IMR-90 (cell line): ENCODE results near the gene PTN. TPM values are rescaled to one million over a fixed set of nuclear protein-coding genes. Genes with fewer than 3 reads are reported as not detected.

Source experiments
- ATAC-seq: fragments of 200-7000 bp; cut with Tn5 transposase; 2 replicates; pipeline ENCODE4 v1.9.1; 2020; ENCODE audit warnings: low read depth, mild to moderate bottlenecking, moderate library complexity
- BruUV-seq: library from RNA; stranded (reverse); fragments of 400-500 nt; replicated peaks from 2 replicates; lab custom pipeline; 2021; lab: Mats Ljungman, UMichigan
- CTCF ChIA-PET: fragments of 300-600 bp; formaldehyde crosslinking; extraction: SDS; loops from one replicate; lab custom pipeline; 2021; ENCODE audit warnings: antibody characterized with exemption; lab: Yijun Ruan, JAX
- POLR2A ChIA-PET: fragments of 300-600 bp; sonication (Branson Sonifier 250); formaldehyde crosslinking; loops from one replicate; lab custom pipeline; 2022; ENCODE audit warnings: antibody characterized with exemption; ENCODE audit not compliant: unreplicated experiment; lab: Charles Lee
- DNase-seq: peaks from one replicate; pipeline ENCODE4 v3.0.0; 2013
- H2AFZ ChIP-seq: replicated peaks from 2 replicates; pipeline ENCODE3; 2013; ENCODE audit warnings: low read length, mild to moderate bottlenecking; ENCODE audit not compliant: poor library complexity
- H2AK5ac ChIP-seq: 2 replicates; pipeline ENCODE4 v1.6.1; 2013; ENCODE audit warnings: low read depth, low read length, inconsistent platforms
- H2AK9ac ChIP-seq: replicated peaks from 2 replicates; pipeline ENCODE3; 2013; ENCODE audit warnings: mild to moderate bottlenecking, low read depth, low read length, moderate library complexity; ENCODE audit not compliant: poor library complexity
- H2BK120ac ChIP-seq: 2 replicates; pipeline ENCODE4 v1.6.1; 2013; ENCODE audit warnings: low read depth, low read length, inconsistent platforms
- H2BK15ac ChIP-seq: 3 replicates; pipeline ENCODE4 v1.6.1; 2013; ENCODE audit warnings: low read depth, low read length, inconsistent platforms
- H2BK20ac ChIP-seq: 2 replicates; pipeline ENCODE4 v1.6.1; 2013; ENCODE audit warnings: low read depth, mild to moderate bottlenecking, inconsistent platforms, low read length, moderate library complexity
- H2BK5ac ChIP-seq: 2 replicates; pipeline ENCODE4 v1.6.1; 2013; ENCODE audit warnings: mild to moderate bottlenecking, low read depth, low read length, inconsistent platforms; ENCODE audit not compliant: poor library complexity, severe bottlenecking
- H3K14ac ChIP-seq: replicated peaks from 2 replicates; pipeline ENCODE4 v1.6.1; 2013; ENCODE audit warnings: low read depth, low read length, inconsistent platforms
- H3K18ac ChIP-seq: 2 replicates; pipeline ENCODE4 v1.6.1; 2013; ENCODE audit warnings: low read depth, low read length, control low read depth
- H3K23ac ChIP-seq: 2 replicates; pipeline ENCODE4 v1.6.1; 2013; ENCODE audit warnings: low read depth, low read length, inconsistent platforms
- H3K27ac ChIP-seq: 2 replicates; pipeline ENCODE4 v1.5.1; 2013; ENCODE audit warnings: mild to moderate bottlenecking, control low read depth, low read length; ENCODE audit not compliant: insufficient read depth
- H3K27me3 ChIP-seq: 2 replicates; pipeline ENCODE4 v1.6.1; 2013; ENCODE audit warnings: low read length; ENCODE audit not compliant: control insufficient read depth, insufficient read depth
- H3K36me3 ChIP-seq: 2 replicates; pipeline ENCODE4 v1.6.1; 2013; ENCODE audit warnings: low read length, mixed read lengths; ENCODE audit not compliant: control insufficient read depth, insufficient read depth
- H3K4ac ChIP-seq: 2 replicates; pipeline ENCODE4 v1.6.1; 2013; ENCODE audit warnings: low read depth, low read length, inconsistent platforms
- H3K4me1 ChIP-seq: 2 replicates; pipeline ENCODE4 v1.6.1; 2013; ENCODE audit warnings: low read length, mixed read lengths; ENCODE audit not compliant: control insufficient read depth, insufficient read depth
- H3K4me2 ChIP-seq: 2 replicates; pipeline ENCODE4 v1.6.1; 2013; ENCODE audit warnings: low read depth, mild to moderate bottlenecking, control low read depth, low read length, moderate library complexity
- H3K4me3 ChIP-seq: 2 replicates; pipeline ENCODE4 v1.5.1; 2013; ENCODE audit warnings: low read depth, mild to moderate bottlenecking, control low read depth, low read length, moderate library complexity; ENCODE audit not compliant: insufficient read depth
- H3K56ac ChIP-seq: 2 replicates; pipeline ENCODE4 v1.6.1; 2013; ENCODE audit warnings: low read length, inconsistent platforms; ENCODE audit not compliant: insufficient read depth; ENCODE audit errors: extremely low read depth
- H3K79me1 ChIP-seq, 2 experiments: 2 replicates each; pipeline ENCODE4 v1.6.1; 2013; ENCODE audit warnings: low read length in 2 of 2, inconsistent platforms in 1 of 2, low read depth in 1 of 2
- H3K9ac ChIP-seq: 2 replicates; pipeline ENCODE4 v1.6.1; 2013; ENCODE audit warnings: low read depth, low read length, control low read depth
- H3K9me1 ChIP-seq: 2 replicates; pipeline ENCODE4 v1.6.1; 2013; ENCODE audit warnings: low read length, inconsistent platforms; ENCODE audit not compliant: insufficient read depth
- H3K9me3 ChIP-seq: 2 replicates; pipeline ENCODE4 v1.6.1; 2013; ENCODE audit warnings: low read length; ENCODE audit not compliant: control insufficient read depth, insufficient read depth
- H4K20me1 ChIP-seq: 2 replicates; pipeline ENCODE4 v1.6.1; 2013; ENCODE audit warnings: low read length, inconsistent platforms; ENCODE audit not compliant: insufficient read depth
- H4K5ac ChIP-seq: 2 replicates; pipeline ENCODE4 v1.6.1; 2013; ENCODE audit warnings: mild to moderate bottlenecking, low read depth, low read length, control low read depth
- H4K8ac ChIP-seq, 2 experiments: 2 replicates each; pipeline ENCODE4 v1.6.1; 2013; ENCODE audit warnings: low read depth in 2 of 2, low read length in 2 of 2, control low read depth in 1 of 2, inconsistent platforms in 1 of 2
- H4K91ac ChIP-seq: 2 replicates; pipeline ENCODE4 v1.6.1; 2013; ENCODE audit warnings: low read depth, low read length, inconsistent platforms; ENCODE audit not compliant: insufficient read depth
- ELK1 ChIP-seq: fragments of 150-350 bp; IDR thresholded peaks from 2 replicates; pipeline ENCODE4 v1.6.1; 2016; ENCODE audit warnings: low read depth, mild to moderate bottlenecking, low read length, moderate library complexity, borderline replicate concordance
- FOS ChIP-seq: fragments of 150-350 bp; IDR thresholded peaks from 2 replicates; pipeline ENCODE4 v1.6.1; 2016; ENCODE audit warnings: low read depth, low read length
- MAFK ChIP-seq: IDR thresholded peaks from 2 replicates; pipeline ENCODE4 v1.6.1; 2012; ENCODE audit warnings: low read depth, low read length, improper control_type of control experiment
- MAZ ChIP-seq: IDR thresholded peaks from 2 replicates; pipeline ENCODE4 v1.6.1; 2012; ENCODE audit warnings: low read depth, mild to moderate bottlenecking, low read length, improper control_type of control experiment, moderate library complexity, borderline replicate concordance
- POLR2A ChIP-seq: IDR thresholded peaks from 2 replicates; pipeline ENCODE4 v1.6.1; 2012; ENCODE audit warnings: mild to moderate bottlenecking, low read depth, low read length
- RCOR1 ChIP-seq: IDR thresholded peaks from 2 replicates; pipeline ENCODE4 v1.6.1; 2012; ENCODE audit warnings: mild to moderate bottlenecking, low read length, improper control_type of control experiment; ENCODE audit not compliant: insufficient replicate concordance
- RFX5 ChIP-seq: IDR thresholded peaks from 2 replicates; pipeline ENCODE4 v1.8.0; 2012; ENCODE audit warnings: low read depth, mild to moderate bottlenecking, low read length, moderate library complexity
- SMC3 ChIP-seq: fragments of 150-350 bp; IDR thresholded peaks from 2 replicates; pipeline ENCODE4 v1.6.1; 2016; ENCODE audit warnings: low read depth, mild to moderate bottlenecking, antibody characterized with exemption, low read length, moderate library complexity
- USF2 ChIP-seq: fragments of 150-350 bp; IDR thresholded peaks from 2 replicates; pipeline ENCODE4 v1.6.1; 2017; ENCODE audit warnings: mild to moderate bottlenecking, antibody characterized with exemption, low read length, low read depth
- WGBS, 2 experiments: methylation state at CpG; one replicate each; pipeline versions ENCODE4 v1.1.5 to v1.1.7; 2013; ENCODE audit warnings: missing lambda C conversion rate in 2 of 2; ENCODE audit not compliant: insufficient read length in 1 of 2; ENCODE audit errors: extremely low coverage in 2 of 2; 5-methylcytosine and 5-hydroxymethylcytosine counted together
- dilution Hi-C: fragments of 300-500 bp; cut with HindIII; formaldehyde crosslinking; loops from one replicate; pipeline ENCODE4 v1.14.3; 2018; ENCODE audit warnings: low sequenced_read_pairs; ENCODE audit not compliant: unreplicated experiment
- in situ Hi-C: fragments of 300-500 bp; cut with MboI; formaldehyde crosslinking; loops from 3 replicates; pipeline ENCODE4 v1.14.3; 2019; ENCODE audit warnings: low sequenced_read_pairs, inconsistent platforms, mixed read lengths
- intact Hi-C: fragments of 100-400 bp; cut with micrococcal nuclease; formaldehyde crosslinking; loops from 2 replicates; pipeline ENCODE4 v1.10.0; 2022
- polyA plus RNA-seq, 3 experiments: library from polyadenylated mRNA; depleted of rRNA; stranded (reverse); fragments of >200 nt; gene quantifications; 2 replicates each; pipeline ENCODE4 v1.2.3, GENCODE V29; 2012; ENCODE audit warnings: low replicate concordance in 1 of 3
- total RNA-seq: library from RNA; depleted of rRNA; stranded (reverse); fragments of >200 nt; gene quantifications from 2 replicates; pipeline ENCODE4 v1.2.3, GENCODE V29; 2012

PTN gene
- total and polyA plus RNA-seq, 2 of the 4 experiments (the other 2 are of a cell fraction) = 61.7 to 186 TPM

- Histone ChIP-seq H3K4me1 (no peaks in the 10 kb centered on the region), H3K14ac (no peak overlapping the region), H3K9me1 (no peaks in the 10 kb centered on the region), H3K27ac (no peak overlapping the region), H4K20me1 (no peaks in the 10 kb centered on the region), H3K56ac (no peak overlapping the region), H2AK9ac (no peak overlapping the region), H3K4ac (no peak overlapping the region), H4K5ac (no peak overlapping the region), H2BK120ac (no peak overlapping the region), H3K4me3 (no peak overlapping the region), H2BK20ac (no peak overlapping the region), H3K9me3 (no peaks in the 10 kb centered on the region), H3K36me3 (no peaks in the 10 kb centered on the region), H3K27me3 (no peaks in the 10 kb centered on the region), H4K91ac (no peak overlapping the region), H3K18ac (no peak overlapping the region), H2AK5ac (no peak overlapping the region), H2BK5ac (no peak overlapping the region), H3K79me1 (no peaks in the 10 kb centered on the region), H2AFZ (no peak overlapping the region), H2BK15ac (no peak overlapping the region), H3K23ac (no peak overlapping the region), H3K4me2 (no peak overlapping the region), H3K9ac (no peak overlapping the region), H4K8ac (0 out of 4 replicates have a peak overlapping the region, but pooled peaks of 1 of the 2 experiments have one; percentile 0)
- ChIA-PET POLR2A (no interaction called here), CTCF (no interaction called here)
- dilution Hi-C loops (no loop called here), intact Hi-C loops (no loop called here), in situ Hi-C loops (no loop called here)
- TF ChIP-seq SMC3 = no peak
- TF ChIP-seq FOS = no peak
- no peak for TF ChIP-seq RFX5
- TF ChIP-seq MAZ = no peak
- TF ChIP-seq MAFK = no peak
- TF ChIP-seq USF2 = no peak
- TF ChIP-seq RCOR1 = no peak
- TF ChIP-seq POLR2A = no peak
- no peak for TF ChIP-seq ELK1
- no CpG with 5 or more reads among the region's 1 CpG for WGBS, 2 experiments
- DNase-seq (no peak), ATAC-seq (no peak)
- BruUV-seq = no TSS peak
Measured at GRCh38 chr7:137196648-137197047, 146.9 kb downstream of the PTN start.
